ENCODE results near the gene CEPT1. TPM values are rescaled to one million over a fixed set of nuclear protein-coding genes. Genes with fewer than 3 reads are reported as not detected.

The CEPT1 gene
- polyA plus RNA-seq, 3 donors: 20.8 to 44.3 (median 26.9) TPM

DNA sequence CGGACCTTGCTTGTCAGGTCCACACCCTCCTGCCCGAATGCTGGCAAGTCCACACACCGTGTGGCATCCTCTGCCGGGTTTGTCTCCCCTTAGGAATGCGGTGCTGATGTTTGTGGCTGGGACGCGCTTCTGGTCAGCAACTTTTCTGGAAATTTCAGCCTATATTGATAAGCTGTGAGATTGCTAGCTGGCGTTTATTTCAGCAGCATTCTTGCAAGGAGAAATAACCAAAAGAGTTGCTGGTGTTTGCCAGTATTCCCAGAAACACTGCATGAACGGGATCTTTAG, 601 bp downstream of the CEPT1 start:
- Histone ChIP-seq H3K27ac (ENCODE audit: low read depth in 1 of 2, low read length in 2 of 2) (peak overlapping the region; percentile 77 to 91), H3K9ac (ENCODE audit: insufficient read depth, low read length, poor library complexity, severe bottlenecking) (peak overlapping the region; percentile 90), H3K9me3 (replicated peaks in 1 of 2; ENCODE audit: control insufficient read depth in 1 of 2, insufficient read depth in 1 of 2, low read length in 2 of 2) (no peaks in the 10 kb centered on the region), H3K27me3 (ENCODE audit: control insufficient read depth in 2 of 2, insufficient read depth in 2 of 2, low read length in 2 of 2) (no peaks in the 10 kb centered on the region), H3K4me1 (ENCODE audit: control insufficient read depth in 1 of 2, insufficient read depth in 2 of 2, low read length in 2 of 2) (peaks cover 31 to 44% of the 10 kb centered on the region in 2 donors), H2AFZ (ENCODE audit: insufficient read depth, low read depth, low read length, poor library complexity, severe bottlenecking) (peak overlapping the region; percentile 94), H3K4me3 (replicated peaks in 1 of 3; ENCODE audit: low read depth in 2 of 3, low read length in 3 of 3) (peak overlapping the region; percentile 68 to 99 (median 92)), H3K79me2 (ENCODE audit: insufficient read depth, low read length) (peaks cover 100% of the 10 kb centered on the region), H3K4me2 (replicated peaks; ENCODE audit: extremely low read depth, low read length, poor library complexity, severe bottlenecking) (peak overlapping the region; percentile 85), H4K20me1 (ENCODE audit: insufficient read depth, low read length) (peaks cover 50% of the 10 kb centered on the region), H3K36me3 (replicated peaks in 1 of 2; ENCODE audit: control insufficient read depth in 1 of 2, insufficient read depth in 2 of 2, low read length in 2 of 2) (peaks cover 15 to 41% of the 10 kb centered on the region in 2 donors)
- intact Hi-C loops (cut with micrococcal nuclease): loop anchor here (5.0 kb wide), 2 partner anchors 52 to 67 kb away; no protein-coding TSS in a partner anchor
- H3K4me3 Mint-ChIP-seq: peak overlapping the region; percentile 99 to 100
- H3K27ac Mint-ChIP-seq: peak overlapping the region; percentile 95 to 99 (median 97)
- TF ChIP-seq, protein P1, sequence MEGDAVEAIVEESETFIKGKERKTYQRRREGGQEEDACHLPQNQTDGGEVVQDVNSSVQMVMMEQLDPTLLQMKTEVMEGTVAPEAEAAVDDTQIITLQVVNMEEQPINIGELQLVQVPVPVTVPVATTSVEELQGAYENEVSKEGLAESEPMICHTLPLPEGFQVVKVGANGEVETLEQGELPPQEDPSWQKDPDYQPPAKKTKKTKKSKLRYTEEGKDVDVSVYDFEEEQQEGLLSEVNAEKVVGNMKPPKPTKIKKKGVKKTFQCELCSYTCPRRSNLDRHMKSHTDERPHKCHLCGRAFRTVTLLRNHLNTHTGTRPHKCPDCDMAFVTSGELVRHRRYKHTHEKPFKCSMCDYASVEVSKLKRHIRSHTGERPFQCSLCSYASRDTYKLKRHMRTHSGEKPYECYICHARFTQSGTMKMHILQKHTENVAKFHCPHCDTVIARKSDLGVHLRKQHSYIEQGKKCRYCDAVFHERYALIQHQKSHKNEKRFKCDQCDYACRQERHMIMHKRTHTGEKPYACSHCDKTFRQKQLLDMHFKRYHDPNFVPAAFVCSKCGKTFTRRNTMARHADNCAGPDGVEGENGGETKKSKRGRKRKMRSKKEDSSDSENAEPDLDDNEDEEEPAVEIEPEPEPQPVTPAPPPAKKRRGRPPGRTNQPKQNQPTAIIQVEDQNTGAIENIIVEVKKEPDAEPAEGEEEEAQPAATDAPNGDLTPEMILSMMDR (IDR thresholded peaks at IDR 0.05): no peak
- H3K27me3 Mint-ChIP-seq (ENCODE audit: low read depth in 3 of 3): peaks cover 0 to 1% (median 0%) of the 10 kb centered on the region in 3 donors
- peaks cover 54% of the 10 kb centered on the region for H3K4me1 Mint-ChIP-seq
- H3K9me3 Mint-ChIP-seq: no peaks in the 10 kb centered on the region
- peaks cover 28 to 33% of the 10 kb centered on the region in 2 donors for H3K36me3 Mint-ChIP-seq
- DNase-seq: peak in 1 of 3 donors; percentile 14
- WGBS (ENCODE audit: insufficient coverage): 0% methylated on average over 6 of the region's 9 CpGs

DNA sequence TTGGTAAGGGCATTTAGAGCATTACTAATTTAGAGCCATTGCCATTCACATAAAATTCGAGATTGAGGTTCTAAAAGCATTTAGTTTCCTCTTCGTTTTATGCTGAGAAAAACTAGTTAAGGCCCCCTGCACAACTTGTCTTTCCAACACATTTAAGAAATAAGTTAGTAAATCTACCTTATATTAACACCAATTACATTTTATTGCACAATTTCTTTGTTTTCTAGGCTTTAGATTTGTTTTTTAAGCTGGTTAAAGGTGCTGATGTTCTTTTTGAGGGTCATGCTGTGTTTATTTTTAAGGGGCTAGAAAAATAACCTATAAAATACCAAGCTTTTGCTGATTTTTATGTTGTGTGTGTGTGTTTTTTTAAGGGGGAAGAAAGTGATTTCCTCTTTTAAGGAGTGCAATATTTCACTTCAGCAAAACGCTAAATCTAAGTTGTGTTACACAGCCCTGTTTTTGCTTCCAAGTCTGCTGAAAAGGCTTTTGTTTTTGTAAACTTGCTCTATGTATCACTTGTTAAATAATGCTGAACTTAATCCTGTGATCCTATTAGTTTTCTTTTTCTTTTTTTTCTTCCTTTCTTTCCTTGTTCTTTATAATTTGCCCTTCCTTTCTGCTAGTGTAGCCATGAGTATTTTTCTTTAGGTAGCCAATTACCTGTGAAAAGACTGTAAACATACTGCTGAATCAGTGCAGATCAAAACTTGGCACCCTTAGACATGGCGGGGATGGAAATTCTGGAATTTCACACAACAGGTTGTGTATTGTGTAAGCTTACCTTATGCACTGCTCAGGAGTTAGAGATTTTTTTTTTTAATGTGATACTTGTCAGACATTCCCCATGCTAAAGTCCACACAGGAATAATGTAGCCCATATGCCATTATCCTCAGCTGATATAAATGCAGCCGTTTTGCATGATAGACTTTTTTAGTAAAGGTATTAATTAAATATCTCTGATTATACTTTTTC, 1.5 kb downstream of the CEPT1 start:
- Histone ChIP-seq H3K27ac (ENCODE audit: low read depth in 1 of 2, low read length in 2 of 2) (peak overlapping the region in 1 of 2 donors; percentile 91), H3K9ac (ENCODE audit: insufficient read depth, low read length, poor library complexity, severe bottlenecking) (peak overlapping the region; percentile 90)

More for the DNA sequence above, 1.5 kb downstream of the CEPT1 start:
- intact Hi-C loops (cut with micrococcal nuclease): loop anchor here (5.0 kb wide), 2 partner anchors 51 to 66 kb away; no protein-coding TSS in a partner anchor
- Histone ChIP-seq H3K4me1 (ENCODE audit: control insufficient read depth in 1 of 2, insufficient read depth in 2 of 2, low read length in 2 of 2) (peaks cover 26 to 37% of the 10 kb centered on the region in 2 donors), H3K36me3 (replicated peaks in 1 of 2; ENCODE audit: control insufficient read depth in 1 of 2, insufficient read depth in 2 of 2, low read length in 2 of 2) (peaks cover 9 to 33% of the 10 kb centered on the region in 2 donors), H3K4me3 (replicated peaks in 1 of 3; ENCODE audit: low read depth in 2 of 3, low read length in 3 of 3) (peak overlapping the region; percentile 68 to 99 (median 92)), H2AFZ (ENCODE audit: insufficient read depth, low read depth, low read length, poor library complexity, severe bottlenecking) (peak overlapping the region; percentile 94), H3K9me3 (replicated peaks in 1 of 2; ENCODE audit: control insufficient read depth in 1 of 2, insufficient read depth in 1 of 2, low read length in 2 of 2) (no peaks in the 10 kb centered on the region), H3K27me3 (ENCODE audit: control insufficient read depth in 2 of 2, insufficient read depth in 2 of 2, low read length in 2 of 2) (no peaks in the 10 kb centered on the region), H3K4me2 (replicated peaks; ENCODE audit: extremely low read depth, low read length, poor library complexity, severe bottlenecking) (peak overlapping the region; percentile 85), H3K79me2 (ENCODE audit: insufficient read depth, low read length) (peaks cover 100% of the 10 kb centered on the region), H4K20me1 (ENCODE audit: insufficient read depth, low read length) (peaks cover 59% of the 10 kb centered on the region)
- peak in 1 of 3 donors; percentile 12 for DNase-seq
- TF ChIP-seq, protein P1 (IDR thresholded peaks at IDR 0.05): no peak
- H3K9me3 Mint-ChIP-seq: no peaks in the 10 kb centered on the region
- peak overlapping the region; percentile 73 to 99 (median 84) for H3K27ac Mint-ChIP-seq
- 7% methylated on average over 2 of the region's 5 CpGs for WGBS (ENCODE audit: insufficient coverage)
- H3K36me3 Mint-ChIP-seq: peaks cover 28 to 30% of the 10 kb centered on the region in 2 donors
- peaks cover 57% of the 10 kb centered on the region for H3K4me1 Mint-ChIP-seq
- peak overlapping the region; percentile 99 to 100 for H3K4me3 Mint-ChIP-seq
- peaks cover 0 to 1% (median 0%) of the 10 kb centered on the region in 3 donors for H3K27me3 Mint-ChIP-seq (ENCODE audit: low read depth in 3 of 3)

Measured in CD14-positive monocyte (primary cell).